GM12801 (cell line): Measurements from ENCODE around the gene CBX8.

Experiments used
- TF ChIP-seq, protein P1 (sequence below): IDR thresholded peaks from one replicate; pipeline ENCODE4 v1.5.1; 2011; ENCODE audit warnings: control low read depth; ENCODE audit not compliant: insufficient read length; ENCODE audit errors: extremely low read depth

The CBX8 gene

GRCh38 chr17:79826841-79827578 lies 30.1 kb upstream of the CBX8 start:
- TF ChIP-seq, protein P1, sequence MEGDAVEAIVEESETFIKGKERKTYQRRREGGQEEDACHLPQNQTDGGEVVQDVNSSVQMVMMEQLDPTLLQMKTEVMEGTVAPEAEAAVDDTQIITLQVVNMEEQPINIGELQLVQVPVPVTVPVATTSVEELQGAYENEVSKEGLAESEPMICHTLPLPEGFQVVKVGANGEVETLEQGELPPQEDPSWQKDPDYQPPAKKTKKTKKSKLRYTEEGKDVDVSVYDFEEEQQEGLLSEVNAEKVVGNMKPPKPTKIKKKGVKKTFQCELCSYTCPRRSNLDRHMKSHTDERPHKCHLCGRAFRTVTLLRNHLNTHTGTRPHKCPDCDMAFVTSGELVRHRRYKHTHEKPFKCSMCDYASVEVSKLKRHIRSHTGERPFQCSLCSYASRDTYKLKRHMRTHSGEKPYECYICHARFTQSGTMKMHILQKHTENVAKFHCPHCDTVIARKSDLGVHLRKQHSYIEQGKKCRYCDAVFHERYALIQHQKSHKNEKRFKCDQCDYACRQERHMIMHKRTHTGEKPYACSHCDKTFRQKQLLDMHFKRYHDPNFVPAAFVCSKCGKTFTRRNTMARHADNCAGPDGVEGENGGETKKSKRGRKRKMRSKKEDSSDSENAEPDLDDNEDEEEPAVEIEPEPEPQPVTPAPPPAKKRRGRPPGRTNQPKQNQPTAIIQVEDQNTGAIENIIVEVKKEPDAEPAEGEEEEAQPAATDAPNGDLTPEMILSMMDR = no peak

GRCh38 chr17:79826204-79826680 lies 29.4 kb upstream of the CBX8 start:
- TF ChIP-seq, protein P1 = no peak

GRCh38 chr17:79825580-79825921 lies 28.7 kb upstream of the CBX8 start:
- TF ChIP-seq, protein P1 = no peak

DNA sequence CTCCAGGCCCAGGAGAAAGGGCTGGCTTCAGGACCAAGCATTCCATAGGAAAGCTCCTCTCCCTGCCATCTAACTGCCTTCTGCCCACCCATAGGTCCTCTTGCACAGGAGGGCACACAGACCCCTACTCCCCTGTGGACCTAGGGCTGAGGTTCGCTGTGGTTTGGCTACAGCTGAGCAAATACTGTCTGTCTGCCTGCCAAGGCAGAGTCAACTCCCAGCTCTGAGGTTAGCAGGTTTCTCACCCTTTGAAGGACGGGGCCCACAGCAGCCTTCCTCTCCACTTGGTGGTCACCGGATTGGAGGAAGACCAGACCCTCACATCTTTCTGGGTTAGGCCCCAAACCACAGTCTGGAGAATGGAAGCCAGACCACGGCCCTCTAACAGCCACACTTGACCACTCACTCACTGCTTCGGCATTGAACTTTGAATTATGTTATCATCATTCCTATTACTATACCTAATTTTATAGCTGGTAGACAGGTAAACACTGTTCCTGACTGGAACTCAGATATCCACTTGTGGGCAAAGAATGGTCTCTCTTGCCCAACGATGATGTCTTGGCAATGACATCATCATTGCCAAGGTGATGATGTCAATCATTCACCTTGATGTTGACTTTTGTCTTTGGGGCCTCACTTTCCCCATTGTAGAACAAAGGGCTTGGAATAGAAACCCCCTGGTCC lies 28.2 kb upstream of the CBX8 start:
- TF ChIP-seq, protein P1 = no peak

DNA sequence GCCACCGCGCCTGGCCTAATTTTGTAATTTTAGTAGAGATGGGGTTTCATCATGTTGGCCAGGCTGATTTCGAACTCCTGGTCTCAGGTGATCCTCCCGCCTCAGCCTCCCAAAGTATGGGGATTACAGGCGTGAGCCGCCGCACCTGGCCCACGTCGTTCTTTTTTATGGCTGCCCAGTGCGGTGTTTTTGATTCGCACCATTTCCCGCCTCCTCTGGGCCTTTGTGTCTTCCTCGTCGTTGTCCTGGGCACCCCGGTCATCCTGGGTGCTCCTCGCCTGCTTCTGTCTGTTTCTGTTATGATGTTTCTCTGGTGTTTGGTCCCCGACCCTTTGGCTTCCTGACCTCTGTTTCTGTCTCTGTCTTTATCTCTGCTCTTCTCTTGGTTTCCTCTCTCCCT lies 27.4 kb upstream of the CBX8 start:
- TF ChIP-seq, protein P1 = no peak

- TF ChIP-seq, protein P1 = no peak
Measured at GRCh38 chr17:79822583-79823124, 25.8 kb upstream of the CBX8 start.

- TF ChIP-seq, protein P1 = no peak
Measured at GRCh38 chr17:79821331-79822095, 24.6 kb upstream of the CBX8 start.
